Aortic smooth muscle cell (primary cell): Measurements from ENCODE around the gene BRD9. TPM values are rescaled to one million over a fixed set of nuclear protein-coding genes. Genes with fewer than 3 reads are reported as not detected.

Experiments used
- total RNA-seq: library from RNA; depleted of rRNA; stranded (reverse); fragments of >200 nt; gene quantifications from 2 replicates; pipeline ENCODE4 v1.2.3, GENCODE V29; 2014

BRD9 gene
- total RNA-seq = 36.7 and 44.0 TPM in 2 replicates

GRCh38 chr5:892394-893136, at the start of gene BRD9, which contains the start of gene TRIP13:
BRD9 (minus strand) TSS chr5:892801; CDS start chr5:892657, 144 bp downstream.
TRIP13 (plus strand) TSS chr5:892884; CDS start chr5:892999, 115 bp downstream.

DNA sequence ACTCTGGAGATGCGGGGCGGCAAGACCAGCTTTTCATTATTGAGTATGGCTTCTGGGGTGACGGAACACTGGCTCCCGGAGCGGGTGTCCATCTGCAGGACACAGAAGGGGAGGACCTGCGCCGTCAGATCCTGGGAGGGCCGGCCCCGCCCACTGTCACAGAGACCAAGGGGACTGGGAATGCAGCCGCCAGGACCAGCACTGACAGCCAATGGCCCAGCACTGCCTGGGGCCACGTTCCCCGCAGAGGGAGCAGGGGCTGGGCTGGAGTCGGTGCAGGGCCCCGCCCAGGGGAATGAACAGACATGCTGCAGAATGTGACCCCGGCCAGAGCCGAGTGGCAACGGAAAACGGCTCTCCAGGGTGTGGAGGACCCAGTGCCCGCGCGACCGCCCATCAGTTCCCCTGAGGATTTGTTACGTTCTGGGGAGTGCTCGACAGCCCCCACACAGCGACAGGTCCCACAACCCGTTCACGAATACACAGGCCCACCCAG, 42.0 kb downstream of the BRD9 start, which contains the start of gene ZDHHC11:
ZDHHC11 (minus strand) TSS at position 476 of the 496 bp plus-strand sequence; CDS start at position 92, 384 bp downstream.

Other genes with a start within 250 kb of the BRD9 start
- 0.93 and 1.1 TPM in 2 replicates for gene TPPP, start 199.4 kb downstream of the BRD9 start, total RNA-seq
- 0.26 TPM in 1 of 2 replicates, not detected in the other for gene ZDHHC11B, start 108.1 kb downstream of the BRD9 start, total RNA-seq
- 5.3 and 5.9 TPM in 2 replicates for gene ZDHHC11, start 41.8 kb downstream of the BRD9 start, total RNA-seq
- gene TRIP13, start 83 bp upstream of the BRD9 start, total RNA-seq = 14.2 and 26.2 TPM in 2 replicates
- gene NKD2, start 116.0 kb upstream of the BRD9 start, total RNA-seq = 0.13 and 3.7 TPM in 2 replicates
- gene SLC12A7, start 219.3 kb upstream of the BRD9 start, total RNA-seq = 12.4 and 13.9 TPM in 2 replicates